GM12874 (cell line): ENCODE results near the gene MVB12B.

Experiments used
- TF ChIP-seq, protein P1 (sequence below): IDR thresholded peaks from 2 replicates; pipeline ENCODE4 v1.5.1; 2011; ENCODE audit warnings: low read depth, mild to moderate bottlenecking, control low read depth, low read length, moderate library complexity; ENCODE audit not compliant: insufficient read depth

MVB12B gene

DNA sequence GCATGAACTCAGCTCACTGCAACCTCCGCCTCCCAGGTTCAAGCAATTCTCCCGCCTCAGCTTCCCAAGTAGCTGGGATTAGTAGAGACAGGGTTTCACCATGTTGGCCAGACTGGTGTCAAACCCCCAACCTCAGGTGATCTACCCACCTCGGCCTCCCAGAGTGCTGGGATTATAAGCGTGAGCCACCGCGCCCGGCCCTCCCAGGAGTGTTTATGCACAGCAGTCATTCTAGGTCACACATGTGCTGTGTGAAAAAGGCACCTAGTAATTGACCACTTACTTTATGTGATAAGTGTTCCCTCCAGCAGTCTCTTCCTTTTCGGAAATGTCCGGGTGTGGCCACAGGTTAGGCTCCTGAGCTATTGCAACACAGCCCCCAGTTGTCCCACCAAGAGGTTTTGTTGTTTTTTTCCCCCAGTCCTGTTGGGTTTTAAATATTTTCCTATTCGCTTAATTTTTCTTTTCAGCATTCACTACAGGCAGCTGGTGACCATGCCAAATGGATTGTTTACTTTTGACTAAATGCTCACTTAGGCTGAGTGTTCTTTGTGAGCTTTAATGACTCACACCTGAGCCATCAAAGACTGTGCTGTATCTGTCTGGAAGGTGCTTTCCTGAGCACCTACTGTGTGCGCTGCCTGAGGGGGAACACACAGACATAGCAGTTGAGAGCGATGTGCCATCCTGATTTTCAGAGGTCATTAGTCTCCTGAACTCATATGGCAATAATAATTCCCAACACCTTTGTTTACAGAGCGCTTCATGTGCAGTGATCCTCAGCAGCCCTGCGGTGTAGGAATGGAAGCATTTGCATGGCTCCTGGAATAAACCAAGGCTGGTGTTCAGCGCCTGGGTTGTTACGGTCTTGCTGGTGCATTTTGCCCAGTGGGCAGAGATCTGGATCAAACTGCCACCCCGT, 94.3 kb downstream of the MVB12B start:
- TF ChIP-seq, protein P1, sequence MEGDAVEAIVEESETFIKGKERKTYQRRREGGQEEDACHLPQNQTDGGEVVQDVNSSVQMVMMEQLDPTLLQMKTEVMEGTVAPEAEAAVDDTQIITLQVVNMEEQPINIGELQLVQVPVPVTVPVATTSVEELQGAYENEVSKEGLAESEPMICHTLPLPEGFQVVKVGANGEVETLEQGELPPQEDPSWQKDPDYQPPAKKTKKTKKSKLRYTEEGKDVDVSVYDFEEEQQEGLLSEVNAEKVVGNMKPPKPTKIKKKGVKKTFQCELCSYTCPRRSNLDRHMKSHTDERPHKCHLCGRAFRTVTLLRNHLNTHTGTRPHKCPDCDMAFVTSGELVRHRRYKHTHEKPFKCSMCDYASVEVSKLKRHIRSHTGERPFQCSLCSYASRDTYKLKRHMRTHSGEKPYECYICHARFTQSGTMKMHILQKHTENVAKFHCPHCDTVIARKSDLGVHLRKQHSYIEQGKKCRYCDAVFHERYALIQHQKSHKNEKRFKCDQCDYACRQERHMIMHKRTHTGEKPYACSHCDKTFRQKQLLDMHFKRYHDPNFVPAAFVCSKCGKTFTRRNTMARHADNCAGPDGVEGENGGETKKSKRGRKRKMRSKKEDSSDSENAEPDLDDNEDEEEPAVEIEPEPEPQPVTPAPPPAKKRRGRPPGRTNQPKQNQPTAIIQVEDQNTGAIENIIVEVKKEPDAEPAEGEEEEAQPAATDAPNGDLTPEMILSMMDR: no peak

DNA sequence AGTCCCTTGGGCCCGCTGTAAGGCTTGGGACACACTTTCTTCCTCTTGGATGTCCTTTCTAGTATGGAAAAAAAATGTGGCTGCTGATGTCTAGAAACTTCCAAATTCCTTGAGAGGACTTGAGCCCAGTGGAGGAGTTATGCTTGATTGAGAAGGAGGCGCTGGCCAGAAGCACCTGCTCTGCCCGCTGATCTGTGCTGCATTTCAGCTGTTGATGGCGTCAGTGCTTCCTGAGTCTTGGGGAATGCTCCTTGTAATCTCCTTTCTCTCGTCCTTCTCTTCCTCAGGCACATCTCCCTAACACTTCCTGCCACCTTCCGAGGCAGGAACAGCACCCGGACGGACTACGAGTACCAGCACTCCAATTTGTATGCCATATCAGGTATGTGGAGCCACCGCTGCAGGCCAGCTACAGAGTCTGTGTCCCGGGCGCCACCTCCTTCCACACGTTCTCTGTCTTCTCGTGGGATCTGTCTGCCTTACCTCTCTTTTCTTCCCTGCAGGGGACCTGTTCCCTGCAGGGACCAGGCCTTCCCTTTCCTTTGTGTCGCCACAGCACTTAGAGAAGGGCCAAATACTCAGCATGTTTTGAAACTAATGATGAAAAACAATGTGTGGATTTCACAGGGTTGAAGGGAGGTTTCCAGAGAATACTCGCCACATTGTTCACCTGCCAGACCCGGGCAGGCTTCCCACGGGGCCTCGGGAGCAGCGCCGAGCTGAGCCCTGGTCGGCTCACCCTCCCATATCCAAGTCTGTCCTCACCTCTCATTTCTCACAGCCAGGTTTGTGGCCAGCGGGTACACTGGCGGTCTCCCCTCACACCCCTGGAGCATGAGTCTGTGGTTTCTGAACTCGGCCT, 95.2 kb downstream of the MVB12B start:
- TF ChIP-seq, protein P1: no peak

DNA sequence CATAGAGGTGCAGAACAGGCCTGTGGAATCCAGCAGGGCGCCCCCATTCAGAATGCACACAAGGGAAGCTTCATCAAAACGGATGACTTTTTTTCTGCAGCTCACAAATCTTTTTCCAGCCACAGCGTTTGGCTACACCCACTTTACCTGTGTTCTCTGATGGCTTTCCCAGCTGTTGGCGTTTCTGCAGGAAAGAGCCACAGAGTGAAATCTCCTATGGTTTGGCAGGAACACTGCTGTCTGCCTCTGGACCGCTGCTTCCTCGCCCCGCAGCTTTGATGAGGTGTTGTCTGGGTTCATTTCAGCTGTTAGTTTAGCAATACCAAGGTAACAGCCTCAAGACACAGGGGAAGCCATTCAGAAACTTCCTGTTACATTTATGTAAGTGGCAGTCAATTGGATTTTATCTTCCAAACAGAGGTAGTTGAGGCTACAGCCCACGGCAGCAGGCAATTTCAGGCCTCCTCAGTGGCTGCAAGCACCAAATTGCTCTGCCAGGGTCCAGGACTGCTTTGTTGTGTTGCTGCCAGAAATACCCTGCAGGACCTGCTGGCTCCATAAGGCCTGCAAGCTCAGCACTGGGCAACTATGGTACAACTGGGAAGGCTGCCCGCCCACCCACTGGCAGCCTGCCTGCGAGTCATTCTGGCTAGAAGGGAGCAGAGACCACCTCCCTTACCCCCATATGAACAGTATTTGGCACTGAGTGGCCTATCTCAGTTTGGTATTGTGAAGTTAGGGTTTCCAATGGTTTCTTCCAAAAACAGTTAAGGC, 96.7 kb downstream of the MVB12B start:
- TF ChIP-seq, protein P1: no peak

DNA sequence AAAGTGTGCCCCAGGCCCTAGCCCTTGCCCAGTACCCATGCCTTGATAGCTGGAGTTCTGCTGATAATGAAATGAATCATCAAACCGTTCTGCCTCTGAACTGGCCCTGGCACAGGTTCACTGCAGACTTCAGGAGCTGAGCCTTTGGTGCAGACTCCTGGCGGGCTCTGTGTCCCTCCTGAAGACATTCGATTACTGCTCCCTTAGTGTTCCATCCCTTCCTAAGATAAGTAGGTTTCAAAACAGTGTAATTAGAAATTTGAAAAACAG, 97.2 kb downstream of the MVB12B start:
- TF ChIP-seq, protein P1: no peak

DNA sequence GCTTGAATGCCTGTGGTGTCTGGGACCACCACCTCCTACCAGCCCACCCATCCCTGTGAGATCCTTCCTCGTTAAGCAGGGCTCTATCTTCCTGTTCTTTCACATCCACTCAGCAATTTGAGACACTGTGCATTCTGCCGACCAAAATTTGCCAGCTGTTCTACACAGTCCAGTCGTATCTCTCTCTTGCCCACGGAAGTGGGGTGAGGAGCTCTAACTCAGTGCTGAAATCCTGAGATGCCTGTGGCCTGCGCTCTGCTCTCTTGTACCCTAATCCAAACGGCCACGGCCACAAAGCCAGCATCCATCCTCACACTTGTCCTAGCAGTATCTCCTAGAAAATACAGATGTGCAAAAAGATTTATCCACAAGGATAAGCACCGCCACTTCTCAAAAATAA, 97.9 kb downstream of the MVB12B start:
- TF ChIP-seq, protein P1: no peak

DNA sequence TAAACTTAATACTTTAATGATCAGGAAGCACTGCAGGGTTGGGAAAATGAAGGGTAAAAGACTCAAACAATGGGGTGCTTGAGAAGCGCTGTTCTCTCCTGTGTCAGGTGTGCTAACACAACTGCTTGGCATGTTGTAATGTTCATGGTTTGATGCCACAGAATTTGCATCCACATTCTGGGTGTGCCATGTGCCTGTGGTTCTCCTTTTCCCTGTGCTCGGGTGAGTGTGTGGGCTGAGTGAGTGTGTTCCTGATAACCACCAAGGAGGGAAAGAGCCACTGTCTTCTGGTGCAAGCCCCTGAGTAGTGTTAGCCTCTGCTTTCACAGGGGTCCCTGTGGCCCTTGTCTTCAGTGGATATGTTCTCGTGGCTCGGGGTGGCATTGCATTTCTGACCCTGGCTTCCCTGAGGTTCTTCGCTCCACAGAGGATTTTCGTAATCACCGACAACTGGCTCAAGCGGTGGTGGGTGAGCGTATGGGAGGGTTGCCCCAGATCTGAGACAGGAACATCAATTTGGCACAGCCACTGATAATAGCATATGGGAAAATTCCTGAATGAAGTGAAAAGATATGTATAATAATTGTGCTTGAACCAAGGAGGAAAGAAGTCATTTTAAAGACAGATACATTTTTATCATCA, 102.0 kb downstream of the MVB12B start:
- TF ChIP-seq, protein P1: no peak
